ENCODE measurements around the gene ZNF579.

ZNF579 gene

GRCh38 chr19:55567708-55568328 lies 12.8 kb downstream of the ZNF579 start:
- DNase-seq (ENCODE audit: low read depth in 2 of 2) = no peak
- no peak for TF ChIP-seq CTCF (IDR thresholded peaks at IDR 0.05; ENCODE audit: low read depth, low read length)
- H3K4me3 ChIP-seq (replicated peaks in 1 of 2; ENCODE audit: low read depth in 2 of 2, low read length in 2 of 2) = no peak overlapping the region

- DNase-seq (ENCODE audit: low read depth in 2 of 2) = no peak
- no peak overlapping the region for H3K4me3 ChIP-seq (replicated peaks in 1 of 2; ENCODE audit: low read depth in 2 of 2, low read length in 2 of 2)
- no peak for TF ChIP-seq CTCF (IDR thresholded peaks at IDR 0.05; ENCODE audit: low read depth, low read length)
These were observed 13.8 kb downstream of the ZNF579 start for GRCh38 chr19:55566823-55567222.

- no peak for TF ChIP-seq CTCF (IDR thresholded peaks at IDR 0.05; ENCODE audit: low read depth, low read length)
- peak in 1 of 2 donors; percentile 70 for DNase-seq (ENCODE audit: low read depth in 2 of 2)
These were observed 17.4 kb downstream of the ZNF579 start for GRCh38 chr19:55563261-55563690.

GRCh38 chr19:55559684-55560083 lies 21.0 kb downstream of the ZNF579 start:
- no peak for TF ChIP-seq CTCF (IDR thresholded peaks at IDR 0.05; ENCODE audit: low read depth, low read length)
- H3K4me3 ChIP-seq (replicated peaks in 1 of 2; ENCODE audit: low read depth in 2 of 2, low read length in 2 of 2) = no peak overlapping the region
- DNase-seq (ENCODE audit: low read depth in 2 of 2) = no peak

More at GRCh38 chr19:55563261-55563690, 17.4 kb downstream of the ZNF579 start:
- no peak overlapping the region for H3K4me3 ChIP-seq (replicated peaks in 1 of 2; ENCODE audit: low read depth in 2 of 2, low read length in 2 of 2)

- no peak overlapping the region for H3K4me3 ChIP-seq (replicated peaks in 1 of 2; ENCODE audit: low read depth in 2 of 2, low read length in 2 of 2)
- DNase-seq (ENCODE audit: low read depth in 2 of 2) = no peak
- TF ChIP-seq CTCF (IDR thresholded peaks at IDR 0.05; ENCODE audit: low read depth, low read length) = no peak
These were observed 25.9 kb downstream of the ZNF579 start for GRCh38 chr19:55554741-55555152.

GRCh38 chr19:55554302-55554701 lies 26.3 kb downstream of the ZNF579 start:
- DNase-seq (ENCODE audit: low read depth in 2 of 2) = no peak
- no peak overlapping the region for H3K4me3 ChIP-seq (replicated peaks in 1 of 2; ENCODE audit: low read depth in 2 of 2, low read length in 2 of 2)
- TF ChIP-seq CTCF (IDR thresholded peaks at IDR 0.05; ENCODE audit: low read depth, low read length) = no peak

Measured in cardiac fibroblast (primary cell).